Amygdala (tissue), 56 donors: ENCODE measurements around the gene ERAL1.
A peak's percentile ranks its signal among the peaks of the same experiment; 100 is the strongest.
"Not testable (repeated sequence)": the region's sequence is repeated elsewhere in the genome, so short reads cannot be mapped to it uniquely, and the experiment has no call there.

Source experiments
- DNase-seq, 56 donors: peaks; one replicate each; lab custom pipeline; 2025; lab: John Stamatoyannopoulos, UW

The ERAL1 gene

GRCh38 chr17:28854457-28855335 is at the start of gene ERAL1:
Gene ERAL1 (plus strand): TSS chr17:28855016. CDS start chr17:28855035, 19 bp downstream.
- DNase-seq = peak; percentile 35 to 92 (median 78)

DNA sequence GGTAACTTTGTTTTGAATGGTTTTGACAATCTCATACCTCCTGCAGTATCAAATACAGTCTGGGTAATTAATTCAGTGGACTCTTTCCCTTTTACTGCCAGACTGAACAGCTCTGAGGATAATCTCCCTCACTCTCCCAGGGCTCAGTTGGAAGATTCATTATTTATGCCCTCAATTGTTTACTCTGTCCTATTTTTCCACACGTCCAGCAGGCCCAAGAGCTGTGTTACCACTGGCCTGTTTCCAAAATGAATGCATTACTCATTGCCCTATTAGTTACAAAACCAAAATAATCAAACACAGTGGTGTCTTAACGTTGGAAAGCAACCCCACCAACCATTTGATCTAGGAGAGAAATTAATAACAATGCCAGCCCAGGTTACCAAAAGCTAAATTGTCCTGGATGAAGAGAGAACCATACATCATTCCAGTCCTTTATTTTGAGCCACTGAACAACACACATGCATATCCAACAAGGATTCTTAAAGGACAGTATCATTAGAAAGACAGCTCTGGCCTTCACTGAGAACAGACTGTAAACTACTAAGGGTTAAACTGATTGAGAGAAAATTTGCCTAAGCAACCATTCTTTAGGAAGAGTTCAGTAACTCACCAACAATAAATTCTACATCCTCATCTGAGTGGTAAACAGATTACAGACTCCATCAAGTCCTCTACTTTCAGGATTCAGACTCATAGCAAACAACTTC is 46.7 kb upstream of the ERAL1 start:
- DNase-seq = peak in 4 of 56 donors; percentile 3 to 23 (median 8)

- no peak for DNase-seq
Measured at GRCh38 chr17:28810437-28810836, 44.4 kb upstream of the ERAL1 start.

- peak in 1 of 56 donors; percentile 6 for DNase-seq
Measured at GRCh38 chr17:28811651-28812090, 43.1 kb upstream of the ERAL1 start.

- DNase-seq = peak; percentile 50 to 98 (median 95)
Measured at GRCh38 chr17:28812091-28812747, 42.6 kb upstream of the ERAL1 start.

- DNase-seq = peak in 1 of 56 donors; percentile 51
Measured at GRCh38 chr17:28812748-28813377, 42.0 kb upstream of the ERAL1 start.

GRCh38 chr17:28816540-28816939 is 38.3 kb upstream of the ERAL1 start:
- DNase-seq = no peak

DNA sequence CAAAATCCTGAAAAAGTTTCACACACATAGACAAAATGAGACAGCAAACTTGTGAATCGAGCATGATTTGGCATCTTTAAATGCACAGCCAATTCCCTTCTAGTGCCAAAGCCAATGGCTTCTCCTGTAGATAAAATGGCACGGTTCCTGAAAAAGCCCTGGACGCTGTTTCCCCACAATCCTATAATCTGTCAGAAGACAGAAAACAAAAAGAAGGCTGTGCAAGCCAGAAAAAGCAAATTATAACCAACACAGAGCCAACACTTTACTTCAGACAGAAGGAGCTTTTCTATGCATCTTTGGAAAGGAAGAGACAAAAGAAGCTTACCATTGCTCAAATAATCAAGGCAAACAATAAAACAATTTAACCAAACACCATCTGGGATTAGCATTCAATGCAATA is 36.0 kb upstream of the ERAL1 start:
- DNase-seq = peak in 3 of 56 donors; percentile 11 to 16 (median 11)

DNA sequence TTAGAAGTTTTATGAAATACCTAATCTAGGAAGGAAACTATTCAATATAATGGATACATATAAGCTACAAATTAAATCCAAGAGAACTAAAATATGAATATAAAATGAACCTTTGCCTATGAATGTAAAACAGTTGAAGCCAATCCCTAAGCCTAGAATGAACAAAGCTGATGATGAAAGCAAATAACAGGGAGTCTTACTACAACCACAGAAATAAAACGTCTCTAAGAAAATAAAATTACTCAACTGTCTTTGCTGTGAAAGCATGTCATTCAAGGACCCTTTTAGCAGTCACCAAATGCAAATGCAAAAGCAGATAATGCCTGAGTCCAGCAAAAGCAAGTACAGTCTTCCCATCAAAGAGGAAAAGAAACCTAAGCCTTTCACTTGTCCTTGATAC is 35.2 kb upstream of the ERAL1 start:
- DNase-seq = no peak

DNA sequence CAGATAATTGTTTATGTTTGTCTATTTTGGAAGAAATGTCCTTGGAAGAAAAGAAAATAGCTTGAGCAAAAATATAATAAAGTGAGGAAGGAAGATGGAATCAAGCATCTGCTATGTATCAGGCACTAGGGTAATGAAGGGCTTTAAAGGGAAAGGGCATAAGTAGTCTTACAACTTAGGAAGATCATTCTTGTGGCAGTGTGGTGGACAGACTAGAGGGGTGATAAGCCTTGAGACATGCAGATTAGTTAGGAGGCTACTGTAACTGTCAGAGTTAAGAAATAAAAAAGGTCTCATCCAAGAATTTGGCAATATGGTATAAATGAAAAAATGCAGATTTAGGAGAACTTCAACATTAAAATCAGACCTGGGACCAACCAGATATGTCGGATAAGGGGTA is 27.1 kb upstream of the ERAL1 start:
- DNase-seq = no peak

DNA sequence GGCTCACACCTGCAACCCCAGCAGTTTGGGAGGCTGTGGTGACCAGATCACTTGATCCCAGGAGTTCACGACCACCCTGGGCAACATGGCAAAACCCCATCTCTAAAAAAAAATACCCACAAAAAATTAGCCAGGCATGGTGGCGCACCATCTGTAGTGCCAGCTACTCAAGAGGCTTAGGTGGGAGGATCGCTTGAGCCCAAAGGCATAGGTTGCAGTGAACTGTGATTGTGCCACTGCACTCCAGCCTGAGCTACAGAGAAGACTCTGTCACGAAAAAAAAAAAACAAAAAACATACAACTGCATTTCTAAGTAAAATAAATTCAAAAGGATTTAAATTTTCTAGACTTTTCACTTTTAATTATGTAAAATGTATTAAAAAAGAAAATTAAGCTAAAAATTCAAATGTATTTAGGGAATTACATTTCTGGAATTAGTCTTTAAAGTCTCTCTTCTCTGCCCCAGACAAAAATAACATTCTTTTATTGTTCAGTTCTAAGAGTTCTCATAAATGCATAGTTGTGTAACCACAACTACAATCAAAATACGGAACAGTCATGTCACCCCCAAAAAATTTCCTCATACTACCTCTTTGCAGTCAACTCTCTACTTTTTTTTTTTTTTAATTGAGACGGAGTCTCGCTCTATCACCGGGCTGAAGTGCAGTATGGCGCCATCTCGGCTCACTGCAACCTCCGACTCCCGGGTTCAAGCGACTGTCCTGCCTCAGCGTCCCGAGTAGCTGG is 26.3 kb upstream of the ERAL1 start:
- no peak for DNase-seq

- DNase-seq = no peak
Measured at GRCh38 chr17:28834420-28834819, 20.4 kb upstream of the ERAL1 start.

GRCh38 chr17:28836541-28836940 is 18.3 kb upstream of the ERAL1 start:
- DNase-seq = not testable (repeated sequence)

DNA sequence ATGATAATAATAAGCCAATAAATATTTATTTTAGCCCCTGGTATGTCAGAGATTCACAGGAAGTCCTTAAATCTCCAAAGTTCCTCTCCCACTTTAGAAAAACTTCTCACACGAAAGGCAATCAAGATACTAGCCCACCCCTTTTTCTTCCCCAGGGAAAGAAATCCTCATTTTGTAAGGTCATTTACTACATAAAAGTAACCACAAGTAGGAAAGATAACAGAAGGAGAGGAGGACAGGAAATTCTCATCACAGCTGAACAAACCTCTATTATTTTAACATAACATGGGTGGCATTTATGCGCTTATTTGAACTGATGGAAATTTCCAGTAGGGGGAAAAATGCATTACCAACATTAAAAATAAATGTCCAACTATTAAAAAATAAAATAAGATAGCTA is 15.6 kb upstream of the ERAL1 start:
- no peak for DNase-seq

GRCh38 chr17:28841901-28842281 is 12.9 kb upstream of the ERAL1 start:
- DNase-seq = no peak

- DNase-seq = peak; percentile 6 to 87 (median 70)
Measured at GRCh38 chr17:28842282-28843012, 12.4 kb upstream of the ERAL1 start, which contains the start of gene FAM222B. Gene FAM222B (minus strand): TSS chr17:28842790. CDS start chr17:28766667, 76,123 bp downstream.

GRCh38 chr17:28843816-28844148 is 11.0 kb upstream of the ERAL1 start:
- no peak for DNase-seq

DNA sequence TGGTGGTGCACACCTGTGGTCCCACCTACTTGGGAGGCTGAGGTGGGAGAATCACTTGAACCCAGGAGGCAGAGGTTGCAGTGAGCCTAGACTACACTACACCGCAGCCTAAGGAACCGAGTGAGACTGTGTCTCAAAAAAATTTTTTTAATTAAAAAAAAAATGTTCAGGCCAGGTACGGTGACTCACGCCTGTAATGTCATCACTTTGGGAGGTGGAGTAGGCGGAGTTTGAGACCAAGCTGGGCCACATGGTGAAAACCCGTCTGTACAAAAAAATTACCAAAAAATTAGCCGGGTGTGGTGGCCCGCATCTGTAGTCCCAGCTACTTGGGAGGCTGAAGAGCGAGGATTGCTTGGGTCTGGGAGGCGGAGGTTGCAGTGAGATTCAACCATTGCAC is 8.6 kb upstream of the ERAL1 start:
- DNase-seq = no peak

GRCh38 chr17:28846699-28847098 is 8.1 kb upstream of the ERAL1 start:
- not testable (repeated sequence) for DNase-seq
